HepG2 (cell line): Measurements from ENCODE around the gene MYL12B. TPM values are rescaled to one million over a fixed set of nuclear protein-coding genes. Genes with fewer than 3 reads are reported as not detected.

Experiments
- ATF4 ChIP-seq, 2 experiments: fragments of 450-650 bp in 1 of 2; sonication (generic) in 1 of 2; formaldehyde crosslinking; IDR thresholded peaks; 2 replicates each; pipeline versions ENCODE4 v1.5.0 to v1.8.0; 2020 to 2022; ENCODE audit warnings: mild to moderate bottlenecking in 1 of 2, missing genetic modification reagents in 1 of 2
- DDIT3 ChIP-seq: sonication (generic); formaldehyde crosslinking; IDR thresholded peaks from 2 replicates; pipeline ENCODE4 v1.4.0; 2020; ENCODE audit warnings: mild to moderate bottlenecking, missing genetic modification reagents
- ELF3 ChIP-seq: IDR thresholded peaks from 2 replicates; pipeline ENCODE4 v1.6.1; 2016; ENCODE audit warnings: missing genetic modification reagents, missing compliant biosample characterization
- HOXA3 ChIP-seq: sonication (generic); formaldehyde crosslinking; IDR thresholded peaks from 2 replicates; pipeline ENCODE4 v1.5.0; 2020; ENCODE audit warnings: missing genetic modification reagents
- MAFG ChIP-seq: sonication (generic); formaldehyde crosslinking; IDR thresholded peaks from 2 replicates; pipeline ENCODE4 v1.5.1; 2020; ENCODE audit warnings: mild to moderate bottlenecking, missing genetic modification reagents
- MBNL3 ChIP-seq: fragments of 250-450 bp; sonication (Bioruptor Pico); conservative IDR thresholded peaks from 2 replicates; pipeline ENCODE4 v1.8.0; 2022; ENCODE audit warnings: mild to moderate bottlenecking, inconsistent platforms
- MYNN ChIP-seq: sonication (generic); formaldehyde crosslinking; IDR thresholded peaks from 2 replicates; pipeline ENCODE4 v1.4.0; 2020; ENCODE audit warnings: mild to moderate bottlenecking, low read depth, missing genetic modification reagents
- PAF1 ChIP-seq: IDR thresholded peaks from 2 replicates; pipeline ENCODE4 v1.6.1; 2016; ENCODE audit warnings: missing genetic modification reagents, missing compliant biosample characterization
- SMAD1 ChIP-seq: sonication (generic); formaldehyde crosslinking; IDR thresholded peaks from 2 replicates; pipeline ENCODE4 v1.4.0; 2020; ENCODE audit warnings: missing genetic modification reagents, low read depth, mild to moderate bottlenecking, borderline replicate concordance
- SNAI1 ChIP-seq: sonication (generic); formaldehyde crosslinking; IDR thresholded peaks from 2 replicates; pipeline ENCODE4 v1.5.0; 2020; ENCODE audit warnings: mild to moderate bottlenecking, missing genetic modification reagents, borderline replicate concordance
- SNAPC2 ChIP-seq: sonication (generic); formaldehyde crosslinking; IDR thresholded peaks from 2 replicates; pipeline ENCODE4 v1.8.1; 2022; ENCODE audit warnings: mild to moderate bottlenecking, missing genetic modification reagents
- SP140L ChIP-seq: sonication (generic); formaldehyde crosslinking; IDR thresholded peaks from 2 replicates; pipeline ENCODE4 v1.4.0; 2020; ENCODE audit warnings: missing genetic modification reagents, borderline replicate concordance
- TCF7L2 ChIP-seq: IDR thresholded peaks from 2 replicates; pipeline ENCODE4 v1.6.1; 2011; ENCODE audit warnings: mild to moderate bottlenecking, low read depth, low read length, moderate library complexity
- XBP1 ChIP-seq: sonication (generic); formaldehyde crosslinking; IDR thresholded peaks from 2 replicates; pipeline ENCODE4 v1.5.0; 2020; ENCODE audit warnings: missing genetic modification reagents
- YEATS4 ChIP-seq: sonication (generic); formaldehyde crosslinking; IDR thresholded peaks from 2 replicates; pipeline ENCODE4 v1.4.0; 2020; ENCODE audit warnings: missing genetic modification reagents, borderline replicate concordance
- ZBTB8A ChIP-seq: sonication (generic); formaldehyde crosslinking; IDR thresholded peaks from 2 replicates; pipeline ENCODE4 v1.4.0; 2020; ENCODE audit warnings: mild to moderate bottlenecking, low read depth, missing genetic modification reagents, borderline replicate concordance
- ZNF282 ChIP-seq: fragments of 450-650 bp; IDR thresholded peaks from 2 replicates; pipeline ENCODE4 v1.6.1; 2018; ENCODE audit not compliant: partially characterized antibody
- ZNF317 ChIP-seq: sonication (generic); formaldehyde crosslinking; IDR thresholded peaks from 2 replicates; pipeline ENCODE4 v1.5.0; 2020; ENCODE audit warnings: mild to moderate bottlenecking, missing genetic modification reagents
- ZNF552 ChIP-seq: sonication (generic); formaldehyde crosslinking; IDR thresholded peaks from 2 replicates; pipeline ENCODE4 v1.9.0; 2022; ENCODE audit warnings: missing genetic modification reagents, mild to moderate bottlenecking, borderline replicate concordance
- ZNF749 ChIP-seq: sonication (generic); formaldehyde crosslinking; IDR thresholded peaks from 2 replicates; pipeline ENCODE4 v1.8.0; 2022; ENCODE audit warnings: mild to moderate bottlenecking, missing genetic modification reagents, moderate library complexity, borderline replicate concordance
- ZSCAN9 ChIP-seq: IDR thresholded peaks from 2 replicates; pipeline ENCODE4 v1.6.1; 2016; ENCODE audit warnings: borderline replicate concordance
- polyA plus RNA-seq, 8 experiments: library from polyadenylated mRNA; depleted of rRNA in 3 of 8; stranded (reverse) in 7 of 8; unstranded in 1 of 8; fragments of >200 nt; fragmentation: Illumina TruSeq in 4 of 8; extraction: Trizol in 4 of 8; gene quantifications; 2 replicates each; pipeline versions ENCODE4 v1.2.1 to v1.2.3, GENCODE V29; 2011 to 2016; ENCODE audit warnings: low read depth in 4 of 8, missing spikeins in 1 of 8, mixed read lengths in 1 of 8; ENCODE audit not compliant: insufficient read depth in 1 of 8
- total RNA-seq, 5 experiments: library from RNA; depleted of rRNA; stranded (reverse); fragments of >200 nt; fragmentation: Illumina TruSeq; extraction: Trizol; gene quantifications; 2 replicates each; pipeline ENCODE4 v1.2.3, GENCODE V29; 2016; ENCODE audit warnings: low read depth in 1 of 5
- TF ChIP-seq, protein P1 (sequence below): IDR thresholded peaks from 2 replicates; pipeline ENCODE4 v1.6.1; 2016; ENCODE audit warnings: missing compliant biosample characterization, missing genetic modification reagents, borderline replicate concordance
- TF ChIP-seq, protein P2 (sequence below): sonication (generic); formaldehyde crosslinking; IDR thresholded peaks from 2 replicates; pipeline ENCODE4 v1.4.0; 2020; ENCODE audit warnings: missing genetic modification reagents, borderline replicate concordance

The MYL12B gene
- total and polyA plus RNA-seq, 2 of the 13 experiments (the other 11 are each of a cell fraction or from before 2014, with no cell fraction given): 265 to 340 TPM

GRCh38 chr18:3261373-3262233 lies at the start of gene MYL12B (continued):
- TF ChIP-seq MAFG (no peak), ZBTB8A (CRISPR knock-in tag) (no peak; the same call in 1 of the 2 replicates), ZNF317 (CRISPR knock-in tag) (no peak), ELF3 (CRISPR knock-in tag) (peak; percentile 81), ATF4 (CRISPR knock-in tag; IDR thresholded peaks at IDR 0.05) (peak in 1 of 2 experiments; percentile 15; a peak in 1 of 4 replicates), ZNF749 (CRISPR knock-in tag) (no peak), MYNN (no peak), ZNF552 (CRISPR knock-in tag) (peak; percentile 82), YEATS4 (peak; percentile 96), PAF1 (no peak), DDIT3 (CRISPR knock-in tag) (no peak), SP140L (CRISPR knock-in tag) (no peak), MBNL3 (CRISPR knock-in tag) (no peak), SMAD1 (no peak), ZNF282 (no peak), HOXA3 (CRISPR knock-in tag) (peak; percentile 71), XBP1 (CRISPR knock-in tag) (no peak; the same call in 1 of the 2 replicates), TCF7L2 (no peak), SNAI1 (no peak), ZSCAN9 (0 out of 2 replicates have a peak, but pooled peaks have one; percentile 58), SNAPC2 (CRISPR knock-in tag) (no peak)
- TF ChIP-seq, protein P1, sequence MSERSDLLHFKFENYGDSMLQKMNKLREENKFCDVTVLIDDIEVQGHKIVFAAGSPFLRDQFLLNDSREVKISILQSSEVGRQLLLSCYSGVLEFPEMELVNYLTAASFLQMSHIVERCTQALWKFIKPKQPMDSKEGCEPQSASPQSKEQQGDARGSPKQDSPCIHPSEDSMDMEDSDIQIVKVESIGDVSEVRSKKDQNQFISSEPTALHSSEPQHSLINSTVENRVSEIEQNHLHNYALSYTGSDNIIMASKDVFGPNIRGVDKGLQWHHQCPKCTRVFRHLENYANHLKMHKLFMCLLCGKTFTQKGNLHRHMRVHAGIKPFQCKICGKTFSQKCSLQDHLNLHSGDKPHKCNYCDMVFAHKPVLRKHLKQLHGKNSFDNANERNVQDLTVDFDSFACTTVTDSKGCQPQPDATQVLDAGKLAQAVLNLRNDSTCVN (CRISPR knock-in tag): no peak
- TF ChIP-seq, protein P2, sequence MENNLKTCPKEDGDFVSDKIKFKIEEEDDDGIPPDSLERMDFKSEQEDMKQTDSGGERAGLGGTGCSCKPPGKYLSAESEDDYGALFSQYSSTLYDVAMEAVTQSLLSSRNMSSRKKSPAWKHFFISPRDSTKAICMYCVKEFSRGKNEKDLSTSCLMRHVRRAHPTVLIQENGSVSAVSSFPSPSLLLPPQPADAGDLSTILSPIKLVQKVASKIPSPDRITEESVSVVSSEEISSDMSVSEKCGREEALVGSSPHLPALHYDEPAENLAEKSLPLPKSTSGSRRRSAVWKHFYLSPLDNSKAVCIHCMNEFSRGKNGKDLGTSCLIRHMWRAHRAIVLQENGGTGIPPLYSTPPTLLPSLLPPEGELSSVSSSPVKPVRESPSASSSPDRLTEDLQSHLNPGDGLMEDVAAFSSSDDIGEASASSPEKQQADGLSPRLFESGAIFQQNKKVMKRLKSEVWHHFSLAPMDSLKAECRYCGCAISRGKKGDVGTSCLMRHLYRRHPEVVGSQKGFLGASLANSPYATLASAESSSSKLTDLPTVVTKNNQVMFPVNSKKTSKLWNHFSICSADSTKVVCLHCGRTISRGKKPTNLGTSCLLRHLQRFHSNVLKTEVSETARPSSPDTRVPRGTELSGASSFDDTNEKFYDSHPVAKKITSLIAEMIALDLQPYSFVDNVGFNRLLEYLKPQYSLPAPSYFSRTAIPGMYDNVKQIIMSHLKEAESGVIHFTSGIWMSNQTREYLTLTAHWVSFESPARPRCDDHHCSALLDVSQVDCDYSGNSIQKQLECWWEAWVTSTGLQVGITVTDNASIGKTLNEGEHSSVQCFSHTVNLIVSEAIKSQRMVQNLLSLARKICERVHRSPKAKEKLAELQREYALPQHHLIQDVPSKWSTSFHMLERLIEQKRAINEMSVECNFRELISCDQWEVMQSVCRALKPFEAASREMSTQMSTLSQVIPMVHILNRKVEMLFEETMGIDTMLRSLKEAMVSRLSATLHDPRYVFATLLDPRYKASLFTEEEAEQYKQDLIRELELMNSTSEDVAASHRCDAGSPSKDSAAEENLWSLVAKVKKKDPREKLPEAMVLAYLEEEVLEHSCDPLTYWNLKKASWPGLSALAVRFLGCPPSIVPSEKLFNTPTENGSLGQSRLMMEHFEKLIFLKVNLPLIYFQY: peak; percentile 69; the same call in 1 of the 2 replicates
